Astrocyte (in vitro differentiated cells and primary cell): ENCODE data around the gene MTMR12. TPM values are rescaled to one million over a fixed set of nuclear protein-coding genes. Genes with fewer than 3 reads are reported as not detected.

Source experiments
- DNase-seq: peaks from one replicate; pipeline ENCODE4 v3.0.0-alpha.2; 2010; ENCODE audit warnings: low read depth
- FAIRE-seq: peaks from 2 replicates; lab custom pipeline; 2011; peaks lifted over from hg19 to GRCh38; lab: Jason Lieb, UNC
- H2AFZ ChIP-seq: 2 replicates; pipeline ENCODE4 v1.6.0; 2012; ENCODE audit warnings: low read depth, low read length, inconsistent platforms
- H3K27ac ChIP-seq: 2 replicates; pipeline ENCODE4 v1.5.1; 2011; ENCODE audit warnings: low read depth, low read length, inconsistent platforms
- H3K27me3 ChIP-seq: 2 replicates; pipeline ENCODE4 v1.6.0; 2011; ENCODE audit warnings: low read length, inconsistent platforms; ENCODE audit not compliant: insufficient read depth
- H3K36me3 ChIP-seq: 2 replicates; pipeline ENCODE4 v1.5.1; 2011; ENCODE audit warnings: low read length, inconsistent platforms; ENCODE audit not compliant: insufficient read depth
- H3K4me1 ChIP-seq: 2 replicates; pipeline ENCODE4 v1.5.1; 2011; ENCODE audit warnings: low read length, inconsistent platforms; ENCODE audit not compliant: insufficient read depth
- H3K4me2 ChIP-seq: 2 replicates; pipeline ENCODE4 v1.6.0; 2012; ENCODE audit warnings: low read length, inconsistent platforms
- H3K4me3 ChIP-seq: 2 replicates; pipeline ENCODE4 v1.5.1; 2011; ENCODE audit warnings: low read depth, mild to moderate bottlenecking, low read length, inconsistent platforms; ENCODE audit not compliant: insufficient read depth
- H3K79me2 ChIP-seq: 2 replicates; pipeline ENCODE4 v1.6.0; 2012; ENCODE audit warnings: mild to moderate bottlenecking, low read length, inconsistent platforms; ENCODE audit not compliant: insufficient read depth
- H3K9ac ChIP-seq: 2 replicates; pipeline ENCODE4 v1.6.0; 2012; ENCODE audit warnings: mild to moderate bottlenecking, low read length, inconsistent platforms
- H3K9me3 ChIP-seq: 2 replicates; pipeline ENCODE4 v1.5.1; 2012; ENCODE audit warnings: low read depth, mild to moderate bottlenecking, low read length, inconsistent platforms; ENCODE audit not compliant: insufficient read depth
- H4K20me1 ChIP-seq: 2 replicates; pipeline ENCODE4 v1.6.0; 2012; ENCODE audit warnings: low read length, inconsistent platforms; ENCODE audit not compliant: insufficient read depth
- H3K27ac Mint-ChIP-seq: one replicate; pipeline ENCODE4 v1.8.0; 2021; ENCODE audit warnings: mild to moderate bottlenecking, mixed read lengths; ENCODE audit not compliant: unreplicated experiment
- H3K27me3 Mint-ChIP-seq: one replicate; pipeline ENCODE4 v1.8.0; 2021; ENCODE audit warnings: low read depth, mixed read lengths; ENCODE audit not compliant: unreplicated experiment
- H3K36me3 Mint-ChIP-seq: one replicate; pipeline ENCODE4 v1.8.0; 2021; ENCODE audit warnings: low read depth, mixed read lengths; ENCODE audit not compliant: unreplicated experiment
- H3K4me1 Mint-ChIP-seq: one replicate; pipeline ENCODE4 v1.8.0; 2021; ENCODE audit warnings: low read depth, mixed read lengths; ENCODE audit not compliant: unreplicated experiment
- H3K4me3 Mint-ChIP-seq: one replicate; pipeline ENCODE4 v1.8.0; 2021; ENCODE audit warnings: mild to moderate bottlenecking, moderate library complexity, mixed read lengths; ENCODE audit not compliant: unreplicated experiment
- H3K9me3 Mint-ChIP-seq: one replicate; pipeline ENCODE4 v1.8.0; 2021; ENCODE audit warnings: mild to moderate bottlenecking, mixed read lengths; ENCODE audit not compliant: unreplicated experiment
- EZH2 ChIP-seq: IDR thresholded peaks from 2 replicates; pipeline ENCODE4 v1.6.1; 2012; ENCODE audit warnings: mild to moderate bottlenecking, low read length, inconsistent platforms; ENCODE audit not compliant: insufficient read depth
- total RNA-seq: library from RNA; stranded (reverse); gene quantifications from 2 replicates; pipeline ENCODE4 v1.2.1, GENCODE V29; 2021
- TF ChIP-seq, protein P1 (sequence below): IDR thresholded peaks from 2 replicates; pipeline ENCODE4 v1.5.1; 2011; ENCODE audit warnings: low read depth, mild to moderate bottlenecking, inconsistent platforms, low read length, moderate library complexity; ENCODE audit not compliant: insufficient read depth

The MTMR12 gene
- total RNA-seq, 1 donor from 2014 or later = 23.1 TPM

DNA sequence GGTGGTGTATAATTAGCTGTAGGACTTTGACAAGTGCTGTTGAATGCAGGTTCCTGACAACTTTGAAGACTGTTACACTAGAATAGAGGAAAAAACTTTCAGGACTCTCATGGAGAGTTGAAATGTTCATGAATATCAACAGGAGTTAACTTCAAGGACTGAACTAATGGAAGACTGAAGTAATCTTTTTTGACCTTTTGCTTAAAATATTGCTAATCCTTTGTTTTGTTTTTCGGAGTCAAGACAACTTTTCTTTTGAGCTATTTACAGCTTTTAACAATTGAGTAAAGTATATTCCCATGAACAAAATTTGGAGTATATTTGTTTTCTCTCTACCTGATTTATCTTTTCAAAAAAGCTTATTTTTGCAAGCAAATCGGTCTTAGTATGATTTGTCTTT lies 34.1 kb upstream of the MTMR12 start:
- TF ChIP-seq, protein P1, sequence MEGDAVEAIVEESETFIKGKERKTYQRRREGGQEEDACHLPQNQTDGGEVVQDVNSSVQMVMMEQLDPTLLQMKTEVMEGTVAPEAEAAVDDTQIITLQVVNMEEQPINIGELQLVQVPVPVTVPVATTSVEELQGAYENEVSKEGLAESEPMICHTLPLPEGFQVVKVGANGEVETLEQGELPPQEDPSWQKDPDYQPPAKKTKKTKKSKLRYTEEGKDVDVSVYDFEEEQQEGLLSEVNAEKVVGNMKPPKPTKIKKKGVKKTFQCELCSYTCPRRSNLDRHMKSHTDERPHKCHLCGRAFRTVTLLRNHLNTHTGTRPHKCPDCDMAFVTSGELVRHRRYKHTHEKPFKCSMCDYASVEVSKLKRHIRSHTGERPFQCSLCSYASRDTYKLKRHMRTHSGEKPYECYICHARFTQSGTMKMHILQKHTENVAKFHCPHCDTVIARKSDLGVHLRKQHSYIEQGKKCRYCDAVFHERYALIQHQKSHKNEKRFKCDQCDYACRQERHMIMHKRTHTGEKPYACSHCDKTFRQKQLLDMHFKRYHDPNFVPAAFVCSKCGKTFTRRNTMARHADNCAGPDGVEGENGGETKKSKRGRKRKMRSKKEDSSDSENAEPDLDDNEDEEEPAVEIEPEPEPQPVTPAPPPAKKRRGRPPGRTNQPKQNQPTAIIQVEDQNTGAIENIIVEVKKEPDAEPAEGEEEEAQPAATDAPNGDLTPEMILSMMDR = no peak
- TF ChIP-seq EZH2 = no peak
- Mint-ChIP-seq H3K36me3 (peaks cover 11% of the 10 kb centered on the region), H3K9me3 (peaks cover 18% of the 10 kb centered on the region), H3K4me3 (no peak overlapping the region), H3K27ac (no peak overlapping the region), H3K27me3 (no peaks in the 10 kb centered on the region), H3K4me1 (no peaks in the 10 kb centered on the region)
- Histone ChIP-seq H3K4me2 (no peak overlapping the region), H3K4me1 (no peaks in the 10 kb centered on the region), H3K9ac (no peak overlapping the region), H3K79me2 (no peaks in the 10 kb centered on the region), H4K20me1 (no peaks in the 10 kb centered on the region), H3K9me3 (peaks cover 3% of the 10 kb centered on the region), H3K27ac (no peak overlapping the region), H3K4me3 (no peak overlapping the region), H3K36me3 (no peaks in the 10 kb centered on the region), H2AFZ (no peak overlapping the region), H3K27me3 (no peaks in the 10 kb centered on the region)
- no peak for DNase-seq
- no peak for FAIRE-seq

DNA sequence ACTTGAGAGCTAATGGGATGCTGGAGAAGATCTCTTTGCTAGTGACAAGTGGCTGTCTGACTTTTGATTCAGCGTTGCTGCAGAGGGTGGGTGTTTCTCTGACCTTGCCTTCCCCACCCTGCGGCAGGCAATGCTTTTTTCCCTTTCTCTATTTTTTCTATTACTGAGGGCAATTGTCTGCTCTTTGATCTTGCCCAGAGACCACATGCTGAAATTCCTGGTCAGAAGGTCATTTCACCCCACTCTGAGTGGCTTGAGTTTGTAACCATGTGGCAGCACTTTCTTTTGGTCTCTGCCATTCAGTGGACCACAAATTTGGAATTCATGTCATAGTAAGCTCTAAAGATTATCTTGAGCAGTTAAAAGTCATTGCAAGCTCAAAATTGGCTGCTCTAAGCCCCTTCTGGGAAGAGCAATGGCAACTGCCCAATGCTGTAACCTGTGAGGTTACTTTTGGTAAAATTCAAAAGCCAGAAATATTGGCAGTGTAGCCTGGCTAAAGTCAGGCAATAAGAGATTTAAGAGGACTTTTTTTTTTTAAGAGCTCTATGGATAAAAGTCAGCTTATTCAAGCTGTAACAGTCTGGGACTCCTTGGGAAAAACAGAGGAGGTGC lies 30.4 kb upstream of the MTMR12 start:
- Mint-ChIP-seq H3K27me3 (no peaks in the 10 kb centered on the region), H3K9me3 (peaks cover 30% of the 10 kb centered on the region), H3K4me1 (no peaks in the 10 kb centered on the region), H3K27ac (no peak overlapping the region), H3K4me3 (no peak overlapping the region), H3K36me3 (peaks cover 11% of the 10 kb centered on the region)
- Histone ChIP-seq H3K27me3 (no peaks in the 10 kb centered on the region), H3K9me3 (peaks cover 9% of the 10 kb centered on the region), H3K27ac (no peak overlapping the region), H4K20me1 (no peaks in the 10 kb centered on the region), H3K36me3 (no peaks in the 10 kb centered on the region), H3K79me2 (no peaks in the 10 kb centered on the region), H2AFZ (no peak overlapping the region), H3K9ac (no peak overlapping the region), H3K4me1 (no peaks in the 10 kb centered on the region), H3K4me3 (no peak overlapping the region), H3K4me2 (no peak overlapping the region)
- no peak for DNase-seq
- no peak for TF ChIP-seq EZH2
- TF ChIP-seq, protein P1 = no peak
- FAIRE-seq = no peak

DNA sequence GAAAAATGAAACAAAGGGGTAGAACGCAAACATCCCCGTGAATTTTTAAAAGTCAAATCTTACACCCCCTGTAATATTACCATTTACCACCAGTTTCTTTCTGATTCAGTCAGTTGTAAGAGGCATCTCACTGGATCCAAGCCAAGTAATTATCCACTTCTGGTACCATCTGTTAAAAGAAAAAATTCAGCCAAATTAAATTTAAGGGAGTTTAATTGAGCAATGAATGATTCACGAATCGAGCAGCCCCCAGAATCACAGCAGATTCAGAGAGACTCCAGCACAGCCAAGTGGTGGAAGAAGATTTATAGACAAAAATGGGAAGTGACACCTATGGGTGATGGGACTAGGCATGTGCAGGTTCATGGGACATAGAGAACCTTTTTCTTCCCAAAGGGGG lies 29.9 kb upstream of the MTMR12 start:
- no peaks in the 10 kb centered on the region for H3K27me3 Mint-ChIP-seq
- no peak for DNase-seq
- no peak for TF ChIP-seq EZH2
- TF ChIP-seq, protein P1 = no peak
- peaks cover 31% of the 10 kb centered on the region for H3K9me3 Mint-ChIP-seq
- no peak for FAIRE-seq
- no peak overlapping the region for H3K27ac Mint-ChIP-seq
- H3K9me3 ChIP-seq = peaks cover 9% of the 10 kb centered on the region
- no peak overlapping the region for H3K27ac ChIP-seq
- H3K4me3 ChIP-seq = no peak overlapping the region
- H4K20me1 ChIP-seq = no peaks in the 10 kb centered on the region
- no peak overlapping the region for H3K4me2 ChIP-seq
- H3K79me2 ChIP-seq = no peaks in the 10 kb centered on the region
- no peak overlapping the region for H3K9ac ChIP-seq
- H3K4me3 Mint-ChIP-seq = no peak overlapping the region
- no peak overlapping the region for H2AFZ ChIP-seq
- peaks cover 13% of the 10 kb centered on the region for H3K36me3 Mint-ChIP-seq
- no peaks in the 10 kb centered on the region for H3K4me1 Mint-ChIP-seq
- H3K36me3 ChIP-seq = no peaks in the 10 kb centered on the region
- no peaks in the 10 kb centered on the region for H3K4me1 ChIP-seq
- no peaks in the 10 kb centered on the region for H3K27me3 ChIP-seq
